ENCODE results near the gene MIOS. TPM values are rescaled to one million over a fixed set of nuclear protein-coding genes. Genes with fewer than 3 reads are reported as not detected.

Gene MIOS
- total RNA-seq, 1 experiment from 2014 or later, result 65.4 TPM

DNA sequence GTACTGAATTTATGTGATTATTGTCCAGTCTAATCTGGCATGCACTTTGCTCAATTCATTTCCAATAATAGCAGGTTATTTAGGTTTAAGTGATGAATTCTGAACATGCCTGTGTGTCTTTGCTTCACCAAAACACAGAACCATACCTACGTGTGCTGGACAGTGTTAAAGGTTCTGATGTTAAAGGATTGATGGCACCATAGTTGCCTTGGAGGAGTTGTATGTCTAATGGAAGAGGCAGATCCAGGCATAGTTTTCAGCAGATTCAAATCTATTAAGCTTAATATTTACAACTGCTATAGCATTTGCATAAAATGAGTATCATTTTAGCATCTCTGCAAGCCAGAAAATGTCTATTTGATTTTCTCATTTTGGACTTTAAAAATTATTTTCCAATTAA lies 45.8 kb downstream of the MIOS start:
- intact Hi-C loops (cut with micrococcal nuclease), result no loop called here

DNA sequence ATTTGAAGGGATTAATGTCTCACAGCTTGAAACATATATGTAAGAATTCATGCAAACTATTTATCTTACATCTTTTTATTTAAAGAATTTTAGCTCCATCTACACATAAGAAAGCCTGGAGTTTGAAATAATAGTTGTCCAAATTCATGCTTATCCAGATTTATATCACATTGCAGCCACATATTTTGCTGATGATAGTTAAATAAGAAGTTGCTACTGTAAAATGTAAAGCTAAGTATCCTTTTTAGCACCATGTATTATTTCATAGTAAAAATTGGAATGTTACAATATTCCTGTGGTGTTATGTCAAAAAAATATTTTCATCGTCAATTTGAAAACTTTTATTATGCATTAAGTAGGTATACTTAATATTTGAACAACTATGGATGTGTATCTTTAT lies 46.5 kb downstream of the MIOS start:
- H3K4me3 Mint-ChIP-seq (ENCODE audit: unreplicated experiment), result no peak overlapping the region
- BruUV-seq (replicated peaks), result no TSS peak
- no peak for DNase-seq (ENCODE audit: unreplicated experiment)
- no peaks in the 10 kb centered on the region for H3K27me3 Mint-ChIP-seq (ENCODE audit: insufficient read depth, unreplicated experiment)
- no peaks in the 10 kb centered on the region for H3K4me1 Mint-ChIP-seq (ENCODE audit: insufficient read depth, unreplicated experiment)
- CTCF ChIA-PET, result interaction anchor here (1.4 kb wide), 1 partner anchor 601 kb away, joined by 4 read pairs; no protein-coding TSS in a partner anchor
- POLR2A ChIA-PET, result interaction anchor here (1.2 to 1.5 kb wide), 3 partner anchors 11 to 32 kb away, joined by 3 to 9 read pairs (median 3); partner anchors contain the start of gene UMAD1
- intact Hi-C loops (cut with micrococcal nuclease), result no loop called here
- peaks cover 34% of the 10 kb centered on the region for H3K36me3 Mint-ChIP-seq (ENCODE audit: insufficient read depth, unreplicated experiment)
- no peak overlapping the region for H3K27ac Mint-ChIP-seq (ENCODE audit: low read depth, unreplicated experiment)
- no peaks in the 10 kb centered on the region for H3K9me3 Mint-ChIP-seq (ENCODE audit: unreplicated experiment)
- TF ChIP-seq, protein P1, sequence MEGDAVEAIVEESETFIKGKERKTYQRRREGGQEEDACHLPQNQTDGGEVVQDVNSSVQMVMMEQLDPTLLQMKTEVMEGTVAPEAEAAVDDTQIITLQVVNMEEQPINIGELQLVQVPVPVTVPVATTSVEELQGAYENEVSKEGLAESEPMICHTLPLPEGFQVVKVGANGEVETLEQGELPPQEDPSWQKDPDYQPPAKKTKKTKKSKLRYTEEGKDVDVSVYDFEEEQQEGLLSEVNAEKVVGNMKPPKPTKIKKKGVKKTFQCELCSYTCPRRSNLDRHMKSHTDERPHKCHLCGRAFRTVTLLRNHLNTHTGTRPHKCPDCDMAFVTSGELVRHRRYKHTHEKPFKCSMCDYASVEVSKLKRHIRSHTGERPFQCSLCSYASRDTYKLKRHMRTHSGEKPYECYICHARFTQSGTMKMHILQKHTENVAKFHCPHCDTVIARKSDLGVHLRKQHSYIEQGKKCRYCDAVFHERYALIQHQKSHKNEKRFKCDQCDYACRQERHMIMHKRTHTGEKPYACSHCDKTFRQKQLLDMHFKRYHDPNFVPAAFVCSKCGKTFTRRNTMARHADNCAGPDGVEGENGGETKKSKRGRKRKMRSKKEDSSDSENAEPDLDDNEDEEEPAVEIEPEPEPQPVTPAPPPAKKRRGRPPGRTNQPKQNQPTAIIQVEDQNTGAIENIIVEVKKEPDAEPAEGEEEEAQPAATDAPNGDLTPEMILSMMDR (IDR thresholded peaks at IDR 0.05; ENCODE audit: unreplicated experiment), result no peak

More for the DNA sequence above, 45.8 kb downstream of the MIOS start:
- POLR2A ChIA-PET, result interaction anchor here (0.6 to 1.5 kb wide), 4 partner anchors 12 to 157 kb away, joined by 3 to 9 read pairs (median 3); partner anchors contain the start of gene UMAD1
- Mint-ChIP-seq H3K4me1 (ENCODE audit: insufficient read depth, unreplicated experiment) (no peaks in the 10 kb centered on the region), H3K36me3 (ENCODE audit: insufficient read depth, unreplicated experiment) (peaks cover 41% of the 10 kb centered on the region), H3K27me3 (ENCODE audit: insufficient read depth, unreplicated experiment) (no peaks in the 10 kb centered on the region), H3K27ac (ENCODE audit: low read depth, unreplicated experiment) (no peak overlapping the region), H3K9me3 (ENCODE audit: unreplicated experiment) (no peaks in the 10 kb centered on the region), H3K4me3 (ENCODE audit: unreplicated experiment) (no peak overlapping the region)
- TF ChIP-seq, protein P1 (IDR thresholded peaks at IDR 0.05; ENCODE audit: unreplicated experiment), result no peak
- no TSS peak for BruUV-seq (replicated peaks)
- CTCF ChIA-PET, result interaction anchor here (0.7 to 1.4 kb wide), 2 partner anchors 18 to 602 kb away, joined by 3 to 4 read pairs; no protein-coding TSS in a partner anchor
- DNase-seq (ENCODE audit: unreplicated experiment), result no peak

DNA sequence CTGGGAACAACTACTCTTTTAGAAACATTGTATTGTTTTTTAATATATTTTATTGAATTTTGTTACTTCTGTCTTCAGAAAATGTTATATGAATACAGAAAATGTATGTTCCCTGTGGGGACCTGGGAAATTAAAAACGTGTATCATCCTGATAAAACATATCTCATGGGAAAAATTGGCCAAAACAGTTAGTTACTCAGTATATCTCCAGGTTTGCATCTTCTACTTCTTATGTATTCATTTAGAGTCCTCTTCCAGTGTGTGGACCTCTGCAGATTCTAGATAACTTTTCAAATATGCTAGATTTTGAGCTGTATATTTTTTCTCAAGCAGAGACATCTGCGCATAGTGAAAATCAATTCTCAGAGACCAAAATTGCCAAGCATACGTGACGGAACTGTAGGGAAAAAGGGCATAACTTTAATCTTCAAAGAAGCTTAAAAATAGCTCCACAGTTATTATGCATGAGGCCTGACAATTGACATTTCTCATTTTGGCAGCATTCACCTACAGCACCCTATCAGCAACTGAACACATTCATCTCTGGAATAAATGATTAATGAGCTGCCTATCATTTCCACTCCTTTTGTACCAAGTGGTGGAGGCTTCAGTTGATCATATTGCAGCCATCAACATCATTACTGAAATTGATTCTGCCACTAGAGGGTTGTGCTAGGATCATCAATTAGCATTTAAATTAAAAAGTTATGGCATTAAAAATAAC lies 47.5 kb downstream of the MIOS start:
- CTCF ChIA-PET, result no interaction called here

GRCh38 chr7:7617550-7617949 lies 50.9 kb downstream of the MIOS start:
- DNase-seq (ENCODE audit: unreplicated experiment), result no peak
- Mint-ChIP-seq H3K27me3 (ENCODE audit: insufficient read depth, unreplicated experiment) (no peaks in the 10 kb centered on the region), H3K9me3 (ENCODE audit: unreplicated experiment) (no peaks in the 10 kb centered on the region), H3K4me1 (ENCODE audit: insufficient read depth, unreplicated experiment) (no peaks in the 10 kb centered on the region), H3K27ac (ENCODE audit: low read depth, unreplicated experiment) (no peak overlapping the region), H3K36me3 (ENCODE audit: insufficient read depth, unreplicated experiment) (peaks cover 8% of the 10 kb centered on the region), H3K4me3 (ENCODE audit: unreplicated experiment) (no peak overlapping the region)
- CTCF ChIA-PET, result no interaction called here
- TF ChIP-seq, protein P1 (IDR thresholded peaks at IDR 0.05; ENCODE audit: unreplicated experiment), result no peak
- intact Hi-C loops (cut with micrococcal nuclease), result no loop called here
- BruUV-seq (replicated peaks), result no TSS peak
- POLR2A ChIA-PET, result interaction anchor here (0.6 kb wide), 1 partner anchor 269 kb away, joined by 3 read pairs; no protein-coding TSS in a partner anchor

More for the DNA sequence above, 47.5 kb downstream of the MIOS start:
- Mint-ChIP-seq H3K36me3 (ENCODE audit: insufficient read depth, unreplicated experiment) (peaks cover 27% of the 10 kb centered on the region), H3K4me1 (ENCODE audit: insufficient read depth, unreplicated experiment) (no peaks in the 10 kb centered on the region), H3K4me3 (ENCODE audit: unreplicated experiment) (no peak overlapping the region), H3K9me3 (ENCODE audit: unreplicated experiment) (no peaks in the 10 kb centered on the region), H3K27me3 (ENCODE audit: insufficient read depth, unreplicated experiment) (no peaks in the 10 kb centered on the region), H3K27ac (ENCODE audit: low read depth, unreplicated experiment) (no peak overlapping the region)
- no peak for DNase-seq (ENCODE audit: unreplicated experiment)
- intact Hi-C loops (cut with micrococcal nuclease), result no loop called here
- TF ChIP-seq, protein P1 (IDR thresholded peaks at IDR 0.05; ENCODE audit: unreplicated experiment), result no peak
- BruUV-seq (replicated peaks), result no TSS peak
- POLR2A ChIA-PET, result interaction anchor here (1.5 kb wide), 1 partner anchor 27 kb away, joined by 9 read pairs; the partner anchor contains the start of gene UMAD1

All from MCF 10A (cell line).